SK-N-SH (cell line): ENCODE measurements around the gene FBXO15. TPM values are rescaled to one million over a fixed set of nuclear protein-coding genes. Genes with fewer than 3 reads are reported as not detected.

Experiments used
- CTCF ChIA-PET: fragments of 300-600, 350-600 bp; formaldehyde crosslinking; extraction: SDS; loops from one replicate; lab custom pipeline; 2021; lab: Yijun Ruan, JAX
- POLR2A ChIA-PET: fragments of 350-600 bp; sonication (Branson Sonifier 250); formaldehyde crosslinking; extraction: SDS; loops from one replicate; lab custom pipeline; 2020; ENCODE audit warnings: antibody characterized with exemption, inconsistent platforms; lab: Yijun Ruan, JAX
- DNase-seq: peaks from one replicate; pipeline ENCODE4 v3.0.0; 2012
- H2AFZ ChIP-seq: fragments of 200-600 bp; sonication (generic); 2 replicates; pipeline ENCODE4 v1.8.1; 2016; ENCODE audit warnings: antibody characterized with exemption, mild to moderate bottlenecking, low read depth
- H3F3A ChIP-seq: fragments of 200-600 bp; sonication (generic); replicated peaks from 2 replicates; pipeline ENCODE3; 2016; ENCODE audit warnings: antibody characterized with exemption, mild to moderate bottlenecking; ENCODE audit not compliant: insufficient read depth
- H3K27ac ChIP-seq, 2 experiments: fragments of 200-500 bp in 1 of 2; fragments of 200-600 bp in 1 of 2; sonication (Bioruptor generic) in 1 of 2; sonication (generic), shearing (Covaris generic) in 1 of 2; 2 replicates each; pipeline versions ENCODE4 v1.5.1 to v1.6.1; 2014 to 2016; ENCODE audit warnings: low read depth in 2 of 2, inconsistent platforms in 1 of 2, low read length in 1 of 2, mild to moderate bottlenecking in 1 of 2, mixed read lengths in 1 of 2
- H3K27me3 ChIP-seq: fragments of 200-600 bp; sonication (generic), shearing (Covaris generic); 2 replicates; pipeline ENCODE4 v1.6.1; 2016; ENCODE audit warnings: mixed run types; ENCODE audit not compliant: insufficient read depth
- H3K36me3 ChIP-seq, 2 experiments: fragments of 200-500 bp in 1 of 2; fragments of 200-600 bp in 1 of 2; sonication (Bioruptor generic) in 1 of 2; sonication (generic) in 1 of 2; replicated peaks in 1 of 2; 2 replicates each; pipeline versions ENCODE3 to v1.5.1; 2014 to 2016; ENCODE audit warnings: low read length in 1 of 2, mild to moderate bottlenecking in 1 of 2; ENCODE audit not compliant: insufficient read depth in 2 of 2, control insufficient read depth in 1 of 2
- H3K4me1 ChIP-seq, 2 experiments: fragments of 200-500 bp in 1 of 2; fragments of 200-600 bp in 1 of 2; sonication (Bioruptor generic) in 1 of 2; sonication (generic), shearing (Covaris generic) in 1 of 2; 2 replicates each; pipeline versions ENCODE4 v1.5.1 to v1.6.1; 2014 to 2016; ENCODE audit warnings: low read depth in 1 of 2, low read length in 1 of 2, mixed run types in 1 of 2; ENCODE audit not compliant: insufficient read depth in 2 of 2, control insufficient read depth in 1 of 2
- H3K4me2 ChIP-seq: fragments of 200-600 bp; sonication (generic), shearing (Covaris generic); 2 replicates; pipeline ENCODE4 v1.6.1; 2017; ENCODE audit warnings: mixed run types
- H3K4me3 ChIP-seq, 2 experiments: fragments of 200-500 bp in 1 of 2; fragments of 200-600 bp in 1 of 2; sonication (Bioruptor generic) in 1 of 2; sonication (generic), shearing (Covaris generic) in 1 of 2; 2 replicates each; pipeline versions ENCODE4 v1.5.1 to v1.8.1; 2014 to 2016; ENCODE audit warnings: low read depth in 2 of 2, inconsistent platforms in 1 of 2, low read length in 1 of 2, mild to moderate bottlenecking in 1 of 2, mixed read lengths in 1 of 2, moderate library complexity in 1 of 2
- H3K79me2 ChIP-seq: fragments of 200-600 bp; sonication (generic); 2 replicates; pipeline ENCODE4 v1.8.1; 2017; ENCODE audit warnings: mild to moderate bottlenecking; ENCODE audit not compliant: insufficient read depth
- H3K9ac ChIP-seq: fragments of 200-600 bp; sonication (generic); 2 replicates; pipeline ENCODE4 v1.6.1; 2017; ENCODE audit warnings: mixed run types
- H3K9me2 ChIP-seq: fragments of 200-600 bp; sonication (generic); 2 replicates; pipeline ENCODE4 v1.6.1; 2017; ENCODE audit warnings: mixed run types
- H3K9me3 ChIP-seq: fragments of 200-600 bp; sonication (generic); 2 replicates; pipeline ENCODE4 v1.6.1; 2017; ENCODE audit warnings: mixed run types, mild to moderate bottlenecking, moderate library complexity
- H4K20me1 ChIP-seq: fragments of 200-600 bp; sonication (generic); 2 replicates; pipeline ENCODE4 v1.6.1; 2017; ENCODE audit warnings: mild to moderate bottlenecking, mixed run types; ENCODE audit not compliant: insufficient read depth
- CHD2 ChIP-seq: fragments of 150-350 bp; IDR thresholded peaks from 2 replicates; pipeline ENCODE4 v1.6.1; 2018; ENCODE audit warnings: low read length; ENCODE audit not compliant: partially characterized antibody
- FOSL2 ChIP-seq: IDR thresholded peaks from 2 replicates; pipeline ENCODE4 v1.4.0; 2012; ENCODE audit warnings: low read depth, mild to moderate bottlenecking, moderate library complexity, borderline replicate concordance
- FOXJ3 ChIP-seq: sonication (generic); formaldehyde crosslinking; IDR thresholded peaks from 2 replicates; pipeline ENCODE4 v1.5.1; 2020; ENCODE audit warnings: mild to moderate bottlenecking, missing genetic modification reagents
- GATA2 ChIP-seq: sonication (generic); formaldehyde crosslinking; IDR thresholded peaks from 2 replicates; pipeline ENCODE4 v1.5.0; 2020; ENCODE audit warnings: mild to moderate bottlenecking, missing genetic modification reagents
- MEF2A ChIP-seq: IDR thresholded peaks from 2 replicates; pipeline ENCODE4 v1.4.0; 2012; ENCODE audit warnings: low read depth, borderline replicate concordance
- MXI1 ChIP-seq: IDR thresholded peaks from 2 replicates; pipeline ENCODE4 v1.6.1; 2012; ENCODE audit warnings: mild to moderate bottlenecking, low read depth, low read length, improper control_type of control experiment
- NFIC ChIP-seq: IDR thresholded peaks from 2 replicates; pipeline ENCODE4 v1.4.0; 2012; ENCODE audit warnings: borderline replicate concordance
- RCOR1 ChIP-seq: fragments of 150-350 bp; IDR thresholded peaks from 2 replicates; pipeline ENCODE4 v1.6.1; 2017; ENCODE audit warnings: antibody characterized with exemption, low read length
- SMC3 ChIP-seq: IDR thresholded peaks from 2 replicates; pipeline ENCODE4 v1.6.1; 2012; ENCODE audit warnings: low read depth, low read length, improper control_type of control experiment
- WGBS: methylation state at CpG from one replicate; pipeline ENCODE4 v1.1.6; 2017; ENCODE audit warnings: low lambda C conversion rate; 5-methylcytosine and 5-hydroxymethylcytosine counted together
- polyA plus RNA-seq, 3 experiments: library from polyadenylated mRNA; depleted of rRNA; stranded (reverse); fragments of >200 nt; gene quantifications; 2 replicates each; pipeline ENCODE4 v1.2.3, GENCODE V29; 2012
- TF ChIP-seq, protein P1 (sequence below): IDR thresholded peaks from 2 replicates; pipeline ENCODE4; 2012
- TF ChIP-seq, protein P2 (sequence below): fragments of 150-350 bp; IDR thresholded peaks from 2 replicates; pipeline ENCODE4 v1.6.1; 2017; ENCODE audit warnings: antibody characterized with exemption, low read length, low read depth, borderline replicate concordance

Gene FBXO15
- polyA plus RNA-seq, 1 of the 3 experiments (the other 2 are of a cell fraction): 0.62 TPM

DNA sequence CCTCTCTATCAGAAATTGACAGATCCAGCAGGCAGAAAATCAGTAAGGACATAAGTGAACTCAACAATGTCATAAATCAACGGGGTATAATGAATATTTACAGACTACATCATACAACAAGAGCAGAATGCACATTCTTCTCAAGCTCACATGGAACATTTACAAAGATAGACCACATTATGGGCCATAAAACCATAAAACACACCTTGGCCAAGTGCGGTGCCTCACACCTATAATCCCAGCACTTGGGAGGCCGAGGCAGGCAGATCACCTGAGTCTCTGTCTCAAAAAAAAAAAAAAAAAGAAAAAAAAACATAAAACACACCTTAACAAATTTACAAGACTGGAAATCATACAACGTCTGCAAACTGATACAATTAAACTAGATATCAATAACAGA is 36.7 kb downstream of the FBXO15 start:
- H3F3A ChIP-seq: no peaks in the 10 kb centered on the region
- no peaks in the 10 kb centered on the region for H3K9me2 ChIP-seq
- ChIA-PET CTCF (interaction anchor here (0.6 to 1.3 kb wide), 3 partner anchors 9 to 1836 kb away, joined by 3 to 4 read pairs (median 3); no protein-coding TSS in a partner anchor), POLR2A (no interaction called here)
- H3K9me3 ChIP-seq: no peaks in the 10 kb centered on the region
- H4K20me1 ChIP-seq: no peaks in the 10 kb centered on the region
- no peaks in the 10 kb centered on the region for H3K27me3 ChIP-seq
- no peak for DNase-seq
- 29% methylated on average over 4 of the region's 4 CpGs for WGBS
- H3K4me1 ChIP-seq: no peaks in the 10 kb centered on the region
- H2AFZ ChIP-seq: no peak overlapping the region; the same call in 1 of the 2 replicates
- no peaks in the 10 kb centered on the region for H3K79me2 ChIP-seq
- H3K36me3 ChIP-seq: no peaks in the 10 kb centered on the region
- H3K4me2 ChIP-seq: no peak overlapping the region
- H3K27ac ChIP-seq: no peak overlapping the region
- H3K9ac ChIP-seq: no peak overlapping the region
- TF ChIP-seq CHD2: no peak
- TF ChIP-seq GATA2 (CRISPR knock-in tag): no peak
- TF ChIP-seq FOXJ3 (CRISPR knock-in tag): no peak
- no peak for TF ChIP-seq MEF2A
- TF ChIP-seq, protein P1, sequence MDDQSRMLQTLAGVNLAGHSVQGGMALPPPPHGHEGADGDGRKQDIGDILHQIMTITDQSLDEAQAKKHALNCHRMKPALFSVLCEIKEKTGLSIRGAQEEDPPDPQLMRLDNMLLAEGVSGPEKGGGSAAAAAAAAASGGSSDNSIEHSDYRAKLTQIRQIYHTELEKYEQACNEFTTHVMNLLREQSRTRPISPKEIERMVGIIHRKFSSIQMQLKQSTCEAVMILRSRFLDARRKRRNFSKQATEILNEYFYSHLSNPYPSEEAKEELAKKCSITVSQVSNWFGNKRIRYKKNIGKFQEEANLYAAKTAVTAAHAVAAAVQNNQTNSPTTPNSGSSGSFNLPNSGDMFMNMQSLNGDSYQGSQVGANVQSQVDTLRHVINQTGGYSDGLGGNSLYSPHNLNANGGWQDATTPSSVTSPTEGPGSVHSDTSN: no peak
- no peak overlapping the region for H3K4me3 ChIP-seq

DNA sequence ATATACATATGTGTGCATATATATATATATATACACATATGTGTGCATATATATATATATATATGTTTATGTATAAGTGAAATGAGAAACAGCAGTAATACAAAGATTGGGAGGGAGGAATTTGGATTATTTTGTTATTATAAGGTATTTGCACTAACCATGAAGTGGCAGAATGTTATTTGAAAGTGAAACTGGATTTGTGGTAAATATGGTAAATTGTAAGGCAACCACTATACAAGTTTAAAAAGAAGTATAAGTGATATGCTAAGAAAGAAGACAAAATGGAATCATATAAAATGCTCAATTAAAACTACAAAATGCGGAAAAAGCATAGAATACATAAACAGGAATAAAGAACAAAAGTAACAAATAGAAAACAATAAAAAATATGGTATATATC is 37.5 kb downstream of the FBXO15 start:
- H3K9me2 ChIP-seq: no peaks in the 10 kb centered on the region
- H3K4me1 ChIP-seq: no peaks in the 10 kb centered on the region
- H3K9me3 ChIP-seq: no peaks in the 10 kb centered on the region
- H3K79me2 ChIP-seq: no peaks in the 10 kb centered on the region
- TF ChIP-seq, protein P2, sequence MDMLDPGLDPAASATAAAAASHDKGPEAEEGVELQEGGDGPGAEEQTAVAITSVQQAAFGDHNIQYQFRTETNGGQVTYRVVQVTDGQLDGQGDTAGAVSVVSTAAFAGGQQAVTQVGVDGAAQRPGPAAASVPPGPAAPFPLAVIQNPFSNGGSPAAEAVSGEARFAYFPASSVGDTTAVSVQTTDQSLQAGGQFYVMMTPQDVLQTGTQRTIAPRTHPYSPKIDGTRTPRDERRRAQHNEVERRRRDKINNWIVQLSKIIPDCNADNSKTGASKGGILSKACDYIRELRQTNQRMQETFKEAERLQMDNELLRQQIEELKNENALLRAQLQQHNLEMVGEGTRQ: no peak
- TF ChIP-seq RCOR1: no peak
- TF ChIP-seq SMC3: no peak
- TF ChIP-seq GATA2 (CRISPR knock-in tag): no peak
- no peak for TF ChIP-seq FOSL2
- no peak for TF ChIP-seq NFIC
- no peaks in the 10 kb centered on the region for H3K36me3 ChIP-seq
- no peaks in the 10 kb centered on the region for H3F3A ChIP-seq
- POLR2A ChIA-PET: no interaction called here
- no peak overlapping the region for H3K4me2 ChIP-seq
- H4K20me1 ChIP-seq: no peaks in the 10 kb centered on the region
- H3K9ac ChIP-seq: no peak overlapping the region
- no peak overlapping the region for H3K27ac ChIP-seq
- no peaks in the 10 kb centered on the region for H3K27me3 ChIP-seq
- no peak overlapping the region for H3K4me3 ChIP-seq
- DNase-seq: no peak
- CTCF ChIA-PET: interaction anchor here (0.7 kb wide), 1 partner anchor 1837 kb away, joined by 3 read pairs; no protein-coding TSS in a partner anchor
- 71% methylated on average over 1 of the region's 1 CpG for WGBS
- H2AFZ ChIP-seq: no peak overlapping the region

DNA sequence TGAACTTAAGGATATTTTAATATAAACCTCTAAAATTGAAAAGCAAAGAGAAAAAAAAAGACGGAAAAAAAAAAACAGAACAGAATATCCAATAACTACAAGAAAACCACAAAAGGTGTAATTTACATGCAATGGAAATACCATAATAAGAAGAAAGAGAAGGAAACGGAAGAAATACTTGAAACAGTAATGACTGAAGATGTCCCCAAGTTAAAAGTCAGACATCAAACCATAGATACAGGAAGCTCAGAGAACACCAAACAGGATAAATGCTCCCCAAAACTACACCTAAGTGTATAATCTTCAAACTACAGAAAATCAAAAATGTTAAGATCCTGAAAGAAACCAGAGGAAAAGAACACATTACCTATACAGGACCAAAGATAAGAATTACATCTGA is 39.2 kb downstream of the FBXO15 start:
- TF ChIP-seq MEF2A (no peak), MXI1 (no peak)
- H3K4me2 ChIP-seq: no peak overlapping the region
- H3K4me1 ChIP-seq: no peaks in the 10 kb centered on the region
- no peak for DNase-seq
- H3K9me2 ChIP-seq: no peaks in the 10 kb centered on the region
- H3F3A ChIP-seq: no peaks in the 10 kb centered on the region
- H2AFZ ChIP-seq: no peak overlapping the region
- ChIA-PET CTCF (no interaction called here), POLR2A (no interaction called here)
- 48% methylated on average over 2 of the region's 2 CpGs for WGBS
- no peaks in the 10 kb centered on the region for H3K79me2 ChIP-seq
- no peak overlapping the region for H3K9ac ChIP-seq
- no peaks in the 10 kb centered on the region for H3K36me3 ChIP-seq
- H3K27ac ChIP-seq: no peak overlapping the region
- H3K4me3 ChIP-seq: no peak overlapping the region
- no peaks in the 10 kb centered on the region for H3K9me3 ChIP-seq
- no peaks in the 10 kb centered on the region for H3K27me3 ChIP-seq
- H4K20me1 ChIP-seq: no peaks in the 10 kb centered on the region
